GM23338 (cell line): ENCODE measurements around the gene SV2C. TPM values are rescaled to one million over a fixed set of nuclear protein-coding genes. Genes with fewer than 3 reads are reported as not detected.

Experiments
- ATAC-seq: fragments of 200-7000 bp; cut with Tn5 transposase; 3 replicates; pipeline ENCODE4 v1.9.1; 2020
- DNase-seq: peaks from one replicate; pipeline ENCODE4 v3.0.0-alpha.2; 2015; ENCODE audit warnings: low spot score
- H2AFZ ChIP-seq: fragments of 200-600 bp; sonication (generic); 2 replicates; pipeline ENCODE4 v1.8.0; 2016; ENCODE audit warnings: antibody characterized with exemption, mild to moderate bottlenecking, moderate library complexity
- H3F3A ChIP-seq: fragments of 200-600 bp; sonication (generic); replicated peaks from 2 replicates; pipeline ENCODE4 v1.8.0; 2017; ENCODE audit warnings: antibody characterized with exemption, mixed run types, low read depth
- H3K27ac ChIP-seq: fragments of 200-600 bp; sonication (generic); 2 replicates; pipeline ENCODE4 v1.6.1; 2016; ENCODE audit warnings: low read depth
- H3K27me3 ChIP-seq: fragments of 200-600 bp; sonication (generic); 2 replicates; pipeline ENCODE4 v1.8.0; 2016; ENCODE audit warnings: mild to moderate bottlenecking, mixed run types, moderate library complexity; ENCODE audit not compliant: insufficient read depth
- H3K36me3 ChIP-seq: fragments of 200-600 bp; sonication (generic); 2 replicates; pipeline ENCODE4 v1.8.0; 2016; ENCODE audit warnings: mild to moderate bottlenecking; ENCODE audit not compliant: insufficient read depth
- H3K4me1 ChIP-seq: fragments of 200-600 bp; sonication (generic); 2 replicates; pipeline ENCODE4 v1.8.0; 2016; ENCODE audit warnings: mild to moderate bottlenecking, moderate library complexity; ENCODE audit not compliant: insufficient read depth
- H3K4me2 ChIP-seq: fragments of 200-600 bp; sonication (generic); 2 replicates; pipeline ENCODE4 v1.7.1; 2017; ENCODE audit warnings: mixed run types
- H3K4me3 ChIP-seq: fragments of 200-600 bp; sonication (generic); 2 replicates; pipeline ENCODE4 v1.6.1; 2016; ENCODE audit warnings: mixed run types
- H3K79me2 ChIP-seq: fragments of 200-600 bp; sonication (generic); replicated peaks from 2 replicates; pipeline ENCODE4 v1.8.0; 2017; ENCODE audit warnings: mild to moderate bottlenecking; ENCODE audit not compliant: insufficient read depth
- H3K9me2 ChIP-seq: fragments of 200-600 bp; sonication (generic); 2 replicates; pipeline ENCODE4 v1.8.0; 2017; ENCODE audit not compliant: insufficient read depth
- H4K20me1 ChIP-seq: fragments of 200-600 bp; sonication (generic); replicated peaks from 2 replicates; pipeline ENCODE4 v1.8.0; 2017; ENCODE audit warnings: mild to moderate bottlenecking; ENCODE audit not compliant: insufficient read depth
- H3K27ac Mint-ChIP-seq: 2 replicates; pipeline ENCODE4 v1.8.0; 2020; ENCODE audit warnings: inconsistent platforms, mild to moderate bottlenecking, moderate library complexity, mixed read lengths
- H3K27me3 Mint-ChIP-seq: 3 replicates; pipeline ENCODE4 v1.8.0; 2022; ENCODE audit warnings: low read depth, mild to moderate bottlenecking, moderate library complexity, mixed read lengths, inconsistent platforms; ENCODE audit not compliant: insufficient read depth, poor library complexity
- H3K36me3 Mint-ChIP-seq: 3 replicates; pipeline ENCODE4 v1.8.0; 2021; ENCODE audit warnings: low read depth, mild to moderate bottlenecking, inconsistent platforms, moderate library complexity, mixed read lengths
- H3K4me1 Mint-ChIP-seq: 3 replicates; pipeline ENCODE4 v1.8.0; 2020; ENCODE audit warnings: mild to moderate bottlenecking, inconsistent platforms, mixed read lengths
- H3K4me3 Mint-ChIP-seq: 3 replicates; pipeline ENCODE4 v1.8.0; 2021; ENCODE audit warnings: moderate library complexity, mild to moderate bottlenecking, inconsistent platforms, mixed read lengths
- H3K9me3 Mint-ChIP-seq: 3 replicates; pipeline ENCODE4 v1.8.0; 2020; ENCODE audit warnings: moderate library complexity, mild to moderate bottlenecking, inconsistent platforms, mixed read lengths
- CREB1 ChIP-seq: fragments of 250-450 bp; sonication (Bioruptor Pico); IDR thresholded peaks from 2 replicates; pipeline ENCODE4 v1.5.0; 2020; ENCODE audit warnings: low read depth, mild to moderate bottlenecking, moderate library complexity
- CTCF ChIP-seq, 2 experiments: fragments of 200-600 bp in 1 of 2; sonication (generic) in 1 of 2; conservative IDR thresholded peaks; 2 replicates each; pipeline versions ENCODE4 v1.5.1 to v1.6.1; 2016 to 2017; ENCODE audit warnings: antibody characterized with exemption in 2 of 2, low read depth in 2 of 2, mild to moderate bottlenecking in 2 of 2, moderate library complexity in 1 of 2
- ETS1 ChIP-seq: IDR thresholded peaks from 2 replicates; pipeline ENCODE4 v1.6.1; 2016; ENCODE audit warnings: antibody characterized with exemption
- EZH2 ChIP-seq: fragments of 200-600 bp; sonication (generic); IDR thresholded peaks from one replicate; pipeline ENCODE4 v1.8.0; 2017; ENCODE audit warnings: antibody characterized with exemption, mild to moderate bottlenecking, low read depth; ENCODE audit not compliant: unreplicated experiment
- EZH2phosphoT487 ChIP-seq: fragments of 200-600 bp; sonication (generic); IDR thresholded peaks from one replicate; pipeline ENCODE4 v1.8.1; 2018; ENCODE audit warnings: antibody characterized with exemption; ENCODE audit not compliant: unreplicated experiment
- JUNB ChIP-seq: IDR thresholded peaks from one replicate; pipeline ENCODE4 v1.6.1; 2016; ENCODE audit warnings: antibody characterized with exemption; ENCODE audit not compliant: unreplicated experiment
- NANOG ChIP-seq: IDR thresholded peaks from 2 replicates; pipeline ENCODE4 v1.6.1; 2016; ENCODE audit warnings: antibody characterized with exemption, borderline replicate concordance
- POLR2AphosphoS5 ChIP-seq: IDR thresholded peaks from 2 replicates; pipeline ENCODE4 v1.6.1; 2016; ENCODE audit warnings: antibody characterized with exemption, low read depth
- REST ChIP-seq: IDR thresholded peaks from one replicate; pipeline ENCODE4 v1.6.1; 2018; ENCODE audit warnings: antibody characterized with exemption; ENCODE audit not compliant: unreplicated experiment
- STAT1 ChIP-seq: IDR thresholded peaks from one replicate; pipeline ENCODE4 v1.6.1; 2016; ENCODE audit warnings: antibody characterized with exemption; ENCODE audit not compliant: unreplicated experiment
- ZNF114 ChIP-seq: fragments of 250-450 bp; sonication (Bioruptor Pico); IDR thresholded peaks from 2 replicates; pipeline ENCODE4 v1.5.0; 2020; ENCODE audit warnings: mild to moderate bottlenecking, moderate library complexity
- ZNF331 ChIP-seq: fragments of 250-450 bp; sonication (Bioruptor Pico); IDR thresholded peaks from 2 replicates; pipeline ENCODE4 v1.5.0; 2020; ENCODE audit warnings: low read depth, mild to moderate bottlenecking, moderate library complexity
- ZNF462 ChIP-seq: fragments of 250-450 bp; sonication (Bioruptor Pico); IDR thresholded peaks from 2 replicates; pipeline ENCODE4 v1.5.0; 2020; ENCODE audit warnings: mild to moderate bottlenecking, moderate library complexity
- polyA plus RNA-seq: library from polyadenylated mRNA; unstranded; fragments of >200 nt; fragmentation: Nextera tagmentation; extraction: Ambion mirVana; gene quantifications from 2 replicates; pipeline ENCODE4 v1.2.1, GENCODE V29; 2016
- total RNA-seq: library from RNA; depleted of rRNA; stranded (reverse); fragments of >200 nt; shearing (Covaris generic); gene quantifications from 2 replicates; pipeline ENCODE4 v1.2.3, GENCODE V29; 2014

The SV2C gene
- total and polyA plus RNA-seq, 2 experiments from 2014 or later = 0.05 to 0.07 TPM

GRCh38 chr5:76277736-76278135 is 194.6 kb downstream of the SV2C start:
- Histone ChIP-seq H3K79me2 (no peaks in the 10 kb centered on the region), H3K27ac (no peak overlapping the region), H3K4me3 (no peak overlapping the region), H3K27me3 (no peaks in the 10 kb centered on the region), H3K4me2 (no peak overlapping the region), H3F3A (no peaks in the 10 kb centered on the region), H3K36me3 (no peaks in the 10 kb centered on the region), H3K9me2 (peaks cover 14% of the 10 kb centered on the region), H4K20me1 (no peaks in the 10 kb centered on the region), H3K4me1 (no peaks in the 10 kb centered on the region), H2AFZ (no peak overlapping the region)
- Mint-ChIP-seq H3K9me3 (no peaks in the 10 kb centered on the region), H3K36me3 (no peaks in the 10 kb centered on the region), H3K4me3 (no peak overlapping the region), H3K27me3 (peaks cover 3% of the 10 kb centered on the region), H3K27ac (no peak overlapping the region), H3K4me1 (no peaks in the 10 kb centered on the region; the same call in 2 of the 3 replicates)
- TF ChIP-seq JUNB (no peak), ZNF331 (CRISPR knock-in tag) (no peak), EZH2phosphoT487 (no peak), STAT1 (no peak), POLR2AphosphoS5 (no peak), EZH2 (no peak), CTCF (conservative IDR thresholded peaks at IDR 0.05; ENCODE audit: low read depth in 2 of 2) (no peak), CREB1 (CRISPR knock-in tag) (no peak), ZNF462 (no peak), REST (no peak), NANOG (no peak), ZNF114 (CRISPR knock-in tag) (no peak), ETS1 (no peak)
- DNase-seq (no peak), ATAC-seq (no peak)
